Lower lobe of right lung (tissue), 2 donors: ENCODE measurements around the gene IFT81. TPM values are rescaled to one million over a fixed set of nuclear protein-coding genes. Genes with fewer than 3 reads are reported as not detected.
"Not testable (repeated sequence)": the region's sequence is repeated elsewhere in the genome, so short reads cannot be mapped to it uniquely, and the experiment has no call there.

Source experiments
- ATAC-seq, 2 donors: fragments of 200-7000 bp; cut with Tn5 transposase; one replicate each; pipeline ENCODE4 v1.9.1; 2020 to 2022; ENCODE audit warnings: mild to moderate bottlenecking in 2 of 2, moderate library complexity in 2 of 2
- DNase-seq: peaks from one replicate; pipeline ENCODE4 v3.0.0-alpha.2; 2020
- H3K27ac ChIP-seq: fragments of 200-600 bp; one replicate; pipeline ENCODE4 v1.8.0; 2022
- H3K27me3 ChIP-seq: fragments of 200-600 bp; one replicate; pipeline ENCODE4 v1.8.0; 2022; ENCODE audit warnings: low read depth
- H3K36me3 ChIP-seq: fragments of 200-600 bp; one replicate; pipeline ENCODE4 v1.8.0; 2022; ENCODE audit warnings: mild to moderate bottlenecking
- H3K4me1 ChIP-seq: fragments of 200-600 bp; one replicate; pipeline ENCODE4 v1.8.0; 2022
- H3K4me3 ChIP-seq: fragments of 200-600 bp; one replicate; pipeline ENCODE4 v1.8.0; 2022; ENCODE audit warnings: mild to moderate bottlenecking
- H3K9me3 ChIP-seq: fragments of 200-600 bp; one replicate; pipeline ENCODE4 v1.8.0; 2022
- intact Hi-C: fragments of 100-400 bp; cut with DNase I; formaldehyde crosslinking; loops from one replicate; pipeline ENCODE4 v1.11.0; 2022
- total RNA-seq: library from RNA; stranded (reverse); fragmentation: NEBNext Ultra II Directional; extraction: Animal tissue kit (Norgen Biotek cat#: 25700); gene quantifications from one replicate; pipeline ENCODE4 v1.2.1, GENCODE V29; 2021
- TF ChIP-seq, protein P1 (sequence below): fragments of 200-600 bp; IDR thresholded peaks from one replicate; pipeline ENCODE4 v1.8.0; 2022; ENCODE audit warnings: antibody characterized with exemption, mild to moderate bottlenecking
- donor health status: DM: no; HTN: yes; CAD: no; lungs with severe emphysema.

Gene IFT81
- total RNA-seq, 1 donor from 2014 or later: 12.5 TPM

DNA sequence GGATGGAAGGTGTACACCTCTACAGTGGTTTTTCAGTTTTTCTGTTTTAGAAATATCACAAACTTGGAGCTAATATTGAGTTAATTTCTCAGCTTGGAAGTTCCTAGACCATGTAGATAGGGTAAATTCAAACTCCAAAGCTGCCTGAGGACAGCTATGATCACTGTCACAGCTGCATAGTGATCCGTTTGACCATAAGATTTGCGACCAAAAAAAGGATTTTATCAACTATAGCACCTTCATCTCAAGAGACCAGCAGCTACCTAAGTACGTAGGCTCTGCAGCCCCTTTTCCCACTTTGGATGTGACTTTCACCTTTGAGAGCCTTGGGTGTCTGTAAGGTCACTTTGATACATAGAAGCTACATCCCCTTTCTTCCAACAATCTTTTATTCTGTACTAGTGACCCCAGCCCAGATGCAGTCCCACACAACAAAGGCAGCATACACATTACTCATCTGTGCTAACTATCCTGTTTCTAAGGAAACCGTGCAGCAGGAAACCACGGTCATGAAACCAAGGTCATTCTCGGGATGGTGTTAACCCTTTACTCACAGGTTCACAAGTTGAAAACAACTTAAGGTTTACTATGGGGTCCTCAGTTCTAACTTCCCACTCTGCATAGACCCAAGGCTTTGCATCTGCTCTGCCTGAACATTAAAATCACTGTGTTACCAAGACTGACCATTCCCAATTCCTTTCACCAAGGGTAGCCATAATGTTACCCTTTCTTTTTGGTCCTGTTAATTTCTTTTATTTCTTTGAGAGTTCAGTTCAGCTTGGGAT, 75.4 kb downstream of the IFT81 start:
- intact Hi-C loops: no loop called here
- Histone ChIP-seq H3K4me3 (no peak overlapping the region), H3K36me3 (peaks cover 21% of the 10 kb centered on the region), H3K9me3 (no peaks in the 10 kb centered on the region), H3K27ac (no peak overlapping the region), H3K4me1 (no peaks in the 10 kb centered on the region), H3K27me3 (no peaks in the 10 kb centered on the region)
- TF ChIP-seq, protein P1, sequence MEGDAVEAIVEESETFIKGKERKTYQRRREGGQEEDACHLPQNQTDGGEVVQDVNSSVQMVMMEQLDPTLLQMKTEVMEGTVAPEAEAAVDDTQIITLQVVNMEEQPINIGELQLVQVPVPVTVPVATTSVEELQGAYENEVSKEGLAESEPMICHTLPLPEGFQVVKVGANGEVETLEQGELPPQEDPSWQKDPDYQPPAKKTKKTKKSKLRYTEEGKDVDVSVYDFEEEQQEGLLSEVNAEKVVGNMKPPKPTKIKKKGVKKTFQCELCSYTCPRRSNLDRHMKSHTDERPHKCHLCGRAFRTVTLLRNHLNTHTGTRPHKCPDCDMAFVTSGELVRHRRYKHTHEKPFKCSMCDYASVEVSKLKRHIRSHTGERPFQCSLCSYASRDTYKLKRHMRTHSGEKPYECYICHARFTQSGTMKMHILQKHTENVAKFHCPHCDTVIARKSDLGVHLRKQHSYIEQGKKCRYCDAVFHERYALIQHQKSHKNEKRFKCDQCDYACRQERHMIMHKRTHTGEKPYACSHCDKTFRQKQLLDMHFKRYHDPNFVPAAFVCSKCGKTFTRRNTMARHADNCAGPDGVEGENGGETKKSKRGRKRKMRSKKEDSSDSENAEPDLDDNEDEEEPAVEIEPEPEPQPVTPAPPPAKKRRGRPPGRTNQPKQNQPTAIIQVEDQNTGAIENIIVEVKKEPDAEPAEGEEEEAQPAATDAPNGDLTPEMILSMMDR: no peak
- DNase-seq (no peak), ATAC-seq (no peak)

DNA sequence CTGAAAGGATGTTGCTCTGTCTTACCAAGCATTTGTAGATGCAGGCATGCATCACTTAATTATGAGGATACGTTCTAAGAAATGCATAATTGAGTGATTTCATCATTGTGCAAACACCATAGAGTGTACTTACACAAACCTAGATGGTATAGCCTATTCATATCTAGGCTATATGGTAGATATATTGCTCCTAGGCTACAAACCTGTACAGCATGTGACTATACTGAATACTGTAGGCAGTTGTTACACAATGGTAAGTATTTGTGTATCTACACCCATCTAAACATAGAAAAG, 75.9 kb downstream of the IFT81 start:
- no peak for ATAC-seq
- H3K4me3 ChIP-seq: no peak overlapping the region
- no peaks in the 10 kb centered on the region for H3K27me3 ChIP-seq
- no peaks in the 10 kb centered on the region for H3K9me3 ChIP-seq
- no peaks in the 10 kb centered on the region for H3K4me1 ChIP-seq
- DNase-seq: no peak
- H3K27ac ChIP-seq: no peak overlapping the region
- intact Hi-C loops: no loop called here
- TF ChIP-seq, protein P1: no peak
- peaks cover 27% of the 10 kb centered on the region for H3K36me3 ChIP-seq

DNA sequence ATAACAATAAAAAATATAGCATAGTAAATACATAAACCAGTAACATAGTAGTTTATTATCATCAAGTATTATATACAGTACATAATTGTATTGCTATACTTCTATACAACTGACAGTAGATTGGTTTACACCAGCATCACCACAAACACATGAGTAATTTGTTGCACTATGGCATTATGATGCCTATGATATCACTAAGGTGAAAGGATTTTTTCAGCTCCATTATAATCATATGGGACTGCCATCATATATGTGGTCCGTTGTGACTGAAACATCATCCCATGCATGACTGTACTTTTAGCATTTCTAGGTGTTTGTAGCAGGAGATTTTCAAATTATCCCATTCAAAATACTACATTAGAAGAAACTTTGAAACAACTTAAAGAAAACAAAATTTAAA, 77.8 kb downstream of the IFT81 start:
- H3K27ac ChIP-seq: no peak overlapping the region
- H3K9me3 ChIP-seq: no peaks in the 10 kb centered on the region
- peaks cover 34% of the 10 kb centered on the region for H3K36me3 ChIP-seq
- H3K4me1 ChIP-seq: no peaks in the 10 kb centered on the region
- TF ChIP-seq, protein P1: no peak
- DNase-seq: no peak
- intact Hi-C loops: no loop called here
- no peak overlapping the region for H3K4me3 ChIP-seq
- no peaks in the 10 kb centered on the region for H3K27me3 ChIP-seq
- ATAC-seq: no peak

DNA sequence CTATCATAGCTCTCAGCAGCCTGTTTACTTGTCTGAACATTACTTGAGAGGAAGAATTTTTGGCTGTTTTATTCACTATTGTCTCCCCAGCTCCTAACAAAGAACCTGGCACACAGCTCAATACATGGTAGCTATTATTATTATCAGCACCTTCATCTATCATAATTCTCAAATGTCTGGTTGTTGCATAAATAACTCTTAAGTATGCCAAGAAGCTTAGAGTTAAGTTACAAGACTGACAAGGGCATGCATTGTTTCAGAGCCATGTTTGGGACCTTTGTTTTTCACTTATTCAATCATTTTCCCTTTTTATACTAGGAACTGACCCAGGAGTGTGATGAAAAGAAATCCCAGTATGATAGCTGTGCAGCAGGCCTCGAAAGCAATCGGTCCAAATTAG, 79.4 kb downstream of the IFT81 start:
- ATAC-seq: no peak
- no peak for DNase-seq
- intact Hi-C loops: no loop called here
- H3K9me3 ChIP-seq: no peaks in the 10 kb centered on the region
- H3K27ac ChIP-seq: no peak overlapping the region
- TF ChIP-seq, protein P1: no peak
- peaks cover 37% of the 10 kb centered on the region for H3K36me3 ChIP-seq
- no peak overlapping the region for H3K4me3 ChIP-seq
- no peaks in the 10 kb centered on the region for H3K27me3 ChIP-seq
- no peaks in the 10 kb centered on the region for H3K4me1 ChIP-seq

DNA sequence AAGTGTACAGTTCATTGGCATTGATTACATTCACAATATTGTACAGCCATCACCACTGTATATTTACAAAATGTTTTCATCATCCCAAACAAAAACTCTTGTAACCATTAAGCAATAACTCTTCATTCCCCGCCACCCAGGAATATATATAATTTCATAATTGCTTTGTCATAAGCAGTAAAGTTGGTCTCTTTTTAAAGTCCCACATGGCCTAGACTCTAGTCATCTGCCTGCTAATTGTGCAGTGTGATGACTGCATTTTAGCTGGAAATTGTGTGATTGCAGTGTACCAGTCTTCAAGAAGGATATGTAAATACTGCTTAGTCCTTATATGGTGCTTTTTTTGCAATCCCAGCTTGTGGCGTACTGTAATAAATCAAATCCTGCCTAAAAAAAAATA, 81.8 kb downstream of the IFT81 start:
- no peak overlapping the region for H3K27ac ChIP-seq
- H3K36me3 ChIP-seq: peaks cover 55% of the 10 kb centered on the region
- no peak overlapping the region for H3K4me3 ChIP-seq
- TF ChIP-seq, protein P1: no peak
- ATAC-seq (no peak), DNase-seq (no peak)
- no peaks in the 10 kb centered on the region for H3K27me3 ChIP-seq
- intact Hi-C loops: no loop called here
- H3K4me1 ChIP-seq: no peaks in the 10 kb centered on the region
- H3K9me3 ChIP-seq: no peaks in the 10 kb centered on the region

DNA sequence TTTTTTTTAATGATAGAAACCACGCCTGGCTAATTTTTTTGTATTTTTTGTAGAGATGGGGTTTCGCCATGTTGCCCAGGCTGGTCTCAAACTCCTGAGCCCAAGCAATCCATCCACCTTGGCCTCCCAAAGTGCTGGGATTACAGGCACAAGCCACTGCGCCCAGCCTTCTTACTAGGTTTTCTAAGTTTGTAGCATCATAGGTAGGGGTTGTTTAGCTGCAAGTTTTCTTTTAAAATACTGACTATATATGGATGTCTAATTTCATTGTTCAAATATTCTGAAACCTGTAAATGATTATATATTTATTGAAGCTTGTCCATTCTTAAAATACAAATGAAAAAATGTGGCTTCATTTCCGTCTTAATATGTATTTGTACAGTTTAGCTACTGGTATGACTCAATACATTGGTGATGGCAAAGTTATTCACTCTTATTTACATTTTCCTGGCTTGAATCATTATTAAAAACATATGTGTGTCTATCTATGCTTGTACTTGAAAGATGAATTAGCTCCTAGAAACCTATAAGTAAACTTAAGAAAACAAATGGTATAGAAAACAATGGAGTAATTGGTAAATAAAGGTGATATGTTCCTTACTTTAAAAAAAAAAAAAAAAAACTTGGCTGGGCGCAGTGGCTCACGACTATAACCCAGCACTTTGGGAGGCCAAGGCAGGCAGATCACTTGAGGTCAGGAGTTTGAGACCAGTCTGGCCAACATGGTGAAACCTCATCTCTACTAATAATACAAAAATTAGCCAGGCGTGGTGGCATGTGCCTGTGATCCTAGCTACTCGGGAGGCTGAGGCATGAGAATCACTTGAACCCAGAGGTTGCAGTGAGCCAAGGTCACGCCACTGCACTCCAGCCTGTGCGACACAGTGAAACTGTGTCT, 87.7 kb downstream of the IFT81 start:
- ATAC-seq: not testable (repeated sequence)

More for the DNA sequence above, 87.7 kb downstream of the IFT81 start:
- DNase-seq, H3K4me3 ChIP-seq, intact Hi-C loops, H3K27me3 ChIP-seq, H3K9me3 ChIP-seq, H3K4me1 ChIP-seq, H3K27ac ChIP-seq: not testable (repeated sequence)
- peaks cover 22% of the 10 kb centered on the region for H3K36me3 ChIP-seq
